ENCODE data around the gene PHETA1. TPM values are rescaled to one million over a fixed set of nuclear protein-coding genes. Genes with fewer than 3 reads are reported as not detected.

Gene PHETA1
- total and polyA plus RNA-seq, 10 of the 15 experiments (the other 5 are each of a cell fraction or from before 2014, with no cell fraction given): 0.02 to 1.3 (median 0.51) TPM; not detected in 1

DNA sequence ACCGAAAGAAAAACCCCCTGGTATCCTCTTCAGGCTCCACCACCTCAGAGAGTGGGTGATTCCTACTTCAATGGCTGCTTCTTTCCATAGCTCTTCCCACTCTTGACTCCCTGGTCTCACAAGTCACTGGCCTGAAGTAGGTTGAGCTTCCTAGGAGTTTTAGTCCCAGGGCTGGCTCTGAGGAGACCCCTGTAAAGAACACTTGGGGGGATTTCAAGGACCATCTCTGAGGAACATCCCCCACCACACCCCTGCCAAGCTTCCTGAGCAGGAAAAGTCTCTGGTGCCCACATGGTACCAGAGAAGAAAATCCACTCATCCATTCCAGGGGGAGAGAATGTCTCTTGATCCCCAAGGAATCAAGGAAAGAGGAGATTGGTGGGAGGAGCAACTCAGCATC lies 25.7 kb downstream of the PHETA1 start (continued):
- TF ChIP-seq CEBPZ (IDR thresholded peaks at IDR 0.05; ENCODE audit: low read depth, low read length) (no peak), BCL11A (IDR thresholded peaks at IDR 0.05; ENCODE audit: low read depth, low read length) (no peak), ZBTB33 (IDR thresholded peaks at IDR 0.05) (no peak), CHD2 (IDR thresholded peaks at IDR 0.05; ENCODE audit: borderline replicate concordance, low read depth, low read length) (no peak), ASH2L (IDR thresholded peaks at IDR 0.05; ENCODE audit: borderline replicate concordance, low read depth) (no peak), KAT2A (conservative IDR thresholded peaks at IDR 0.05; ENCODE audit: control insufficient read depth, low read depth, low read length) (no peak), SIX5 (IDR thresholded peaks at IDR 0.05; ENCODE audit: low read depth, low read length, severe bottlenecking) (no peak), NBN (IDR thresholded peaks at IDR 0.05) (no peak), NFYB (IDR thresholded peaks at IDR 0.05; ENCODE audit: insufficient read depth, low read depth, low read length) (no peak), POU2F2 (IDR thresholded peaks at IDR 0.05; ENCODE audit: borderline replicate concordance, low read depth, low read length) (no peak)

Data from GM12878 (cell line).